HFF-Myc (cell line): ENCODE data around the gene SERPINA6.

ENCODE experiments used
- DNase-seq: peaks from one replicate; pipeline ENCODE4 v3.0.0-alpha.2; 2011; ENCODE audit warnings: low read depth; ENCODE audit errors: extremely low read depth
- H3K4me3 ChIP-seq: replicated peaks from 2 replicates; pipeline ENCODE4 v1.5.1; 2011; ENCODE audit warnings: low read depth, mild to moderate bottlenecking, control low read depth, low read length
- CTCF ChIP-seq: IDR thresholded peaks from 2 replicates; pipeline ENCODE4 v1.5.1; 2012; ENCODE audit warnings: mild to moderate bottlenecking, low read depth, low read length, control low read depth; ENCODE audit errors: missing control alignments

The SERPINA6 gene

GRCh38 chr14:94367347-94368242 is 44.5 kb upstream of the SERPINA6 start:
- DNase-seq: no peak
- no peak overlapping the region for H3K4me3 ChIP-seq
- TF ChIP-seq CTCF: no peak

GRCh38 chr14:94366146-94366915 is 43.2 kb upstream of the SERPINA6 start, which contains the start of gene SERPINA2:
TSS of gene SERPINA2 (minus strand) at chr14:94366698.
- no peak within 1 kb of the TSS for H3K4me3 ChIP-seq
- no peak for DNase-seq
- TF ChIP-seq CTCF: no peak

- no peak for DNase-seq
- H3K4me3 ChIP-seq: no peak overlapping the region
- no peak for TF ChIP-seq CTCF
These were observed 42.5 kb upstream of the SERPINA6 start for GRCh38 chr14:94365624-94366023.

- no peak overlapping the region for H3K4me3 ChIP-seq
- DNase-seq: no peak
- no peak for TF ChIP-seq CTCF
These were observed 41.8 kb upstream of the SERPINA6 start for GRCh38 chr14:94364964-94365363.

GRCh38 chr14:94364037-94364436 is 40.9 kb upstream of the SERPINA6 start:
- H3K4me3 ChIP-seq: no peak overlapping the region
- DNase-seq: no peak
- no peak for TF ChIP-seq CTCF

GRCh38 chr14:94363151-94363624 is 40.1 kb upstream of the SERPINA6 start:
- no peak overlapping the region for H3K4me3 ChIP-seq
- no peak for DNase-seq
- no peak for TF ChIP-seq CTCF
